ENCODE measurements around the gene CIDEB. TPM values are rescaled to one million over a fixed set of nuclear protein-coding genes. Genes with fewer than 3 reads are reported as not detected.
"Not testable (repeated sequence)": the region's sequence is repeated elsewhere in the genome, so short reads cannot be mapped to it uniquely, and the experiment has no call there.

CIDEB gene
- total RNA-seq, 1 experiment from 2014 or later = not detected

- BruUV-seq (replicated peaks) = no TSS peak
- H3K79me2 ChIP-seq (ENCODE audit: low read depth) = no peaks in the 10 kb centered on the region
- no peaks in the 10 kb centered on the region for H3K9me2 ChIP-seq (ENCODE audit: insufficient read depth)
- H2AFZ ChIP-seq = no peak overlapping the region
- no peaks in the 10 kb centered on the region for H4K20me1 ChIP-seq (ENCODE audit: insufficient read depth)
- 0 out of 2 replicates have a peak, but pooled peaks cover 3% of the 10 kb centered on the region for H3K4me1 ChIP-seq (replicated peaks; ENCODE audit: insufficient read depth)
- no peak overlapping the region for H3K4me3 ChIP-seq
- no peaks in the 10 kb centered on the region for H3K9me3 ChIP-seq (ENCODE audit: insufficient read depth, low read depth)
- ChIA-PET POLR2A (ENCODE audit: unreplicated experiment) (no interaction called here), CTCF (no interaction called here)
- DNase-seq = no peak
- H3K27ac ChIP-seq = no peak overlapping the region
- intact Hi-C loops (cut with micrococcal nuclease; ENCODE audit: unreplicated experiment) = no loop called here
- TF ChIP-seq CTCF (conservative IDR thresholded peaks at IDR 0.05) (no peak), EZH2 (IDR thresholded peaks at IDR 0.05; ENCODE audit: low read depth) (no peak)
- H3K27me3 ChIP-seq (ENCODE audit: insufficient read depth, low read depth) = no peaks in the 10 kb centered on the region
- H3K36me3 ChIP-seq (ENCODE audit: low read depth) = no peaks in the 10 kb centered on the region
- H3F3A ChIP-seq (ENCODE audit: insufficient read depth, low read depth) = no peaks in the 10 kb centered on the region
- no peak overlapping the region for H3K4me2 ChIP-seq
Observed at GRCh38 chr14:24329073-24329663, 21.4 kb upstream of the CIDEB start.

- H3K36me3 ChIP-seq (ENCODE audit: low read depth); H4K20me1 ChIP-seq (ENCODE audit: insufficient read depth); H3F3A ChIP-seq (ENCODE audit: insufficient read depth, low read depth); intact Hi-C loops (cut with micrococcal nuclease; ENCODE audit: unreplicated experiment); H3K27ac ChIP-seq; H3K4me3 ChIP-seq; BruUV-seq (replicated peaks); H3K27me3 ChIP-seq (ENCODE audit: insufficient read depth, low read depth); H2AFZ ChIP-seq; H3K79me2 ChIP-seq (ENCODE audit: low read depth); H3K9me3 ChIP-seq (ENCODE audit: insufficient read depth, low read depth); H3K9me2 ChIP-seq (ENCODE audit: insufficient read depth); H3K4me2 ChIP-seq; H3K4me1 ChIP-seq (replicated peaks; ENCODE audit: insufficient read depth): not testable (repeated sequence)
- ChIA-PET CTCF (interaction anchor here (0.6 kb wide), 1 partner anchor 86 kb away, joined by 6 read pairs; no protein-coding TSS in a partner anchor), POLR2A (ENCODE audit: unreplicated experiment) (interaction anchor here (0.6 to 0.7 kb wide), 2 partner anchors 25 to 163 kb away, joined by 3 to 4 read pairs; no protein-coding TSS in a partner anchor)
- peak; percentile 67 for TF ChIP-seq CTCF (conservative IDR thresholded peaks at IDR 0.05)
- DNase-seq = peak in 1 of 2 experiments; percentile 37
Observed at GRCh38 chr14:24327914-24328313, 20.1 kb upstream of the CIDEB start.

- Histone ChIP-seq H3K9me3 (ENCODE audit: insufficient read depth, low read depth) (no peaks in the 10 kb centered on the region), H3K79me2 (ENCODE audit: low read depth) (no peaks in the 10 kb centered on the region), H3K4me2 (no peak overlapping the region), H3K27ac (no peak overlapping the region), H3K4me3 (no peak overlapping the region), H3K9me2 (ENCODE audit: insufficient read depth) (no peaks in the 10 kb centered on the region), H3K27me3 (ENCODE audit: insufficient read depth, low read depth) (no peaks in the 10 kb centered on the region), H3K36me3 (ENCODE audit: low read depth) (no peaks in the 10 kb centered on the region), H3F3A (ENCODE audit: insufficient read depth, low read depth) (no peaks in the 10 kb centered on the region), H4K20me1 (ENCODE audit: insufficient read depth) (no peaks in the 10 kb centered on the region), H2AFZ (no peak overlapping the region), H3K4me1 (replicated peaks; ENCODE audit: insufficient read depth) (no peaks in the 10 kb centered on the region)
- TF ChIP-seq CTCF (conservative IDR thresholded peaks at IDR 0.05) (no peak), EZH2 (IDR thresholded peaks at IDR 0.05; ENCODE audit: low read depth) (no peak)
- no peak for DNase-seq
- intact Hi-C loops (cut with micrococcal nuclease; ENCODE audit: unreplicated experiment) = no loop called here
- CTCF ChIA-PET = interaction anchor here (0.6 kb wide), 1 partner anchor 86 kb away, joined by 6 read pairs; no protein-coding TSS in a partner anchor
- POLR2A ChIA-PET (ENCODE audit: unreplicated experiment) = interaction anchor here (0.7 kb wide), 1 partner anchor 25 kb away, joined by 4 read pairs; no protein-coding TSS in a partner anchor
- no TSS peak for BruUV-seq (replicated peaks)
Observed at GRCh38 chr14:24327303-24327702, 19.5 kb upstream of the CIDEB start.

Data from PC-9 (cell line).